HG02852 (cell line): Measurements from ENCODE around the gene BRD4.

Source experiments
- ATAC-seq: cut with Tn5 transposase; IDR thresholded peaks from one replicate; pipeline ENCODE4 v1.9.1; 2021; ENCODE audit warnings: mild to moderate bottlenecking, moderate library complexity; ENCODE audit not compliant: unreplicated experiment

BRD4 gene

GRCh38 chr19:15250640-15250993 lies 81.7 kb downstream of the BRD4 start:
- ATAC-seq: no peak

- no peak for ATAC-seq
These were observed 82.2 kb downstream of the BRD4 start for GRCh38 chr19:15249972-15250639.

- no peak for ATAC-seq
These were observed 82.8 kb downstream of the BRD4 start for GRCh38 chr19:15249528-15249874.

GRCh38 chr19:15248648-15249527 lies 83.5 kb downstream of the BRD4 start:
- no peak for ATAC-seq

- ATAC-seq: no peak
These were observed 84.2 kb downstream of the BRD4 start for GRCh38 chr19:15248106-15248505.

- ATAC-seq: no peak
These were observed 85.0 kb downstream of the BRD4 start for GRCh38 chr19:15247107-15248014.

GRCh38 chr19:15246198-15246481 lies 86.2 kb downstream of the BRD4 start:
- ATAC-seq: no peak

- ATAC-seq: no peak
These were observed 86.8 kb downstream of the BRD4 start for GRCh38 chr19:15245370-15246197.

GRCh38 chr19:15244808-15245207 lies 87.5 kb downstream of the BRD4 start:
- no peak for ATAC-seq

GRCh38 chr19:15244106-15244803 lies 88.1 kb downstream of the BRD4 start:
- no peak for ATAC-seq

- no peak for ATAC-seq
These were observed 88.9 kb downstream of the BRD4 start for GRCh38 chr19:15243236-15243957.

- ATAC-seq: no peak
These were observed 91.0 kb downstream of the BRD4 start for GRCh38 chr19:15241259-15241910.

GRCh38 chr19:15240515-15240914 lies 91.8 kb downstream of the BRD4 start:
- ATAC-seq: no peak

GRCh38 chr19:15239337-15239949 lies 92.9 kb downstream of the BRD4 start:
- ATAC-seq: no peak

- ATAC-seq: no peak
These were observed 93.6 kb downstream of the BRD4 start for GRCh38 chr19:15238639-15239155.

GRCh38 chr19:15237759-15238638 lies 94.3 kb downstream of the BRD4 start:
- ATAC-seq: no peak

GRCh38 chr19:15236886-15237285 lies 95.5 kb downstream of the BRD4 start:
- no peak for ATAC-seq
